Gastrocnemius medialis (tissue), 4 donors: ENCODE results near the gene EHBP1L1.

Experiments used
- CTCF ChIP-seq, 5 experiments: fragments of 450-650 bp in 3 of 5; fragments of 200-600 bp in 2 of 5; sonication (generic) in 2 of 5; IDR thresholded peaks in 4 of 5; conservative IDR thresholded peaks in 1 of 5; 1 replicate in 4 of 5; 2 replicates in 1 of 5; pipeline ENCODE4 v1.5.1; 2016 to 2019; ENCODE audit warnings: antibody characterized with exemption in 5 of 5, mild to moderate bottlenecking in 3 of 5, moderate library complexity in 3 of 5
- POLR2A ChIP-seq, 2 donors: fragments of 450-650 bp; IDR thresholded peaks; one replicate each; pipeline ENCODE4 v1.6.1; 2017; ENCODE audit warnings: antibody characterized with exemption in 2 of 2, mild to moderate bottlenecking in 2 of 2, moderate library complexity in 2 of 2

- TF ChIP-seq CTCF (IDR thresholded peaks at IDR 0.05 in 4 of 5, conservative IDR thresholded peaks at IDR 0.05 in 1 of 5) (no peak), POLR2A (IDR thresholded peaks at IDR 0.05) (no peak)
Observed at GRCh38 chr11:65619281-65619928, 43.6 kb downstream of the EHBP1L1 start.
